ENCODE measurements around the gene KDSR.

KDSR gene

GRCh38 chr18:63312737-63313395 is 54.1 kb downstream of the KDSR start:
- FAIRE-seq (no peak), DNase-seq (ENCODE audit: insufficient read length, low spot score) (no peak)
- TF ChIP-seq SPI1 (IDR thresholded peaks at IDR 0.05; ENCODE audit: low read depth, low read length) (peak; percentile 56), POU2F2 (IDR thresholded peaks at IDR 0.05; ENCODE audit: low read depth, low read length) (no peak)

- TF ChIP-seq POLR2AphosphoS5 (IDR thresholded peaks at IDR 0.05; ENCODE audit: low read depth, low read length), result peak; percentile 68
- TF ChIP-seq POLR2A (IDR thresholded peaks at IDR 0.05; ENCODE audit: low read depth, low read length), result no peak; the same call in 1 of the 2 replicates
- DNase-seq (ENCODE audit: insufficient read length, low spot score) (no peak), FAIRE-seq (no peak)
Observed at GRCh38 chr18:63312019-63312409, 55.0 kb downstream of the KDSR start.

- FAIRE-seq, result peak; percentile 92
- DNase-seq (ENCODE audit: insufficient read length, low spot score), result no peak
- TF ChIP-seq POU2F2 (IDR thresholded peaks at IDR 0.05; ENCODE audit: low read depth, low read length) (no peak), TAF1 (IDR thresholded peaks at IDR 0.05; ENCODE audit: low read depth, low read length) (peak; percentile 11; the same call in 1 of the 2 replicates), POLR2AphosphoS5 (IDR thresholded peaks at IDR 0.05; ENCODE audit: low read depth, low read length) (no peak), POLR2A (IDR thresholded peaks at IDR 0.05; ENCODE audit: low read depth, low read length) (no peak; the same call in 1 of the 2 replicates), PAX5 (IDR thresholded peaks at IDR 0.05; ENCODE audit: insufficient read depth, low read length, severe bottlenecking) (no peak), SPI1 (IDR thresholded peaks at IDR 0.05; ENCODE audit: low read depth, low read length) (peak; percentile 41; the same call in 1 of the 2 replicates)
Observed at GRCh38 chr18:63311118-63312018, 55.6 kb downstream of the KDSR start.

GRCh38 chr18:63309422-63309821 is 57.6 kb downstream of the KDSR start:
- TF ChIP-seq POLR2A (IDR thresholded peaks at IDR 0.05; ENCODE audit: low read depth, low read length) (0 out of 2 replicates have a peak, but pooled peaks have one; percentile 13), PAX5 (IDR thresholded peaks at IDR 0.05; ENCODE audit: insufficient read depth, low read length, severe bottlenecking) (no peak), TAF1 (IDR thresholded peaks at IDR 0.05; ENCODE audit: low read depth, low read length) (no peak), POU2F2 (IDR thresholded peaks at IDR 0.05; ENCODE audit: low read depth, low read length) (no peak), SPI1 (IDR thresholded peaks at IDR 0.05; ENCODE audit: low read depth, low read length) (no peak), POLR2AphosphoS5 (IDR thresholded peaks at IDR 0.05; ENCODE audit: low read depth, low read length) (no peak)
- FAIRE-seq (peak; percentile 87), DNase-seq (ENCODE audit: insufficient read length, low spot score) (no peak)

- TF ChIP-seq PAX5 (IDR thresholded peaks at IDR 0.05; ENCODE audit: insufficient read depth, low read length, severe bottlenecking), result no peak
- TF ChIP-seq POLR2AphosphoS5 (IDR thresholded peaks at IDR 0.05; ENCODE audit: low read depth, low read length), result no peak
- TF ChIP-seq TAF1 (IDR thresholded peaks at IDR 0.05; ENCODE audit: low read depth, low read length), result no peak
- TF ChIP-seq POLR2A (IDR thresholded peaks at IDR 0.05; ENCODE audit: low read depth, low read length), result no peak
- TF ChIP-seq SPI1 (IDR thresholded peaks at IDR 0.05; ENCODE audit: low read depth, low read length), result no peak
- no peak for TF ChIP-seq POU2F2 (IDR thresholded peaks at IDR 0.05; ENCODE audit: low read depth, low read length)
- DNase-seq (ENCODE audit: insufficient read length, low spot score) (no peak), FAIRE-seq (peak; percentile 65)
Observed at GRCh38 chr18:63307551-63308200, 59.3 kb downstream of the KDSR start.

- TF ChIP-seq TAF1 (IDR thresholded peaks at IDR 0.05; ENCODE audit: low read depth, low read length), result no peak
- TF ChIP-seq SPI1 (IDR thresholded peaks at IDR 0.05; ENCODE audit: low read depth, low read length), result 0 out of 2 replicates have a peak, but pooled peaks have one; percentile 16
- FAIRE-seq, result peak; percentile 16
- DNase-seq (ENCODE audit: insufficient read length, low spot score), result no peak
Observed at GRCh38 chr18:63306819-63307550, 60.0 kb downstream of the KDSR start.

GRCh38 chr18:63306249-63306648 is 60.8 kb downstream of the KDSR start:
- no peak for DNase-seq (ENCODE audit: insufficient read length, low spot score)
- FAIRE-seq, result peak; percentile 5
- TF ChIP-seq POU2F2 (IDR thresholded peaks at IDR 0.05; ENCODE audit: low read depth, low read length), result no peak
- TF ChIP-seq SPI1 (IDR thresholded peaks at IDR 0.05; ENCODE audit: low read depth, low read length), result no peak
- TF ChIP-seq POLR2AphosphoS5 (IDR thresholded peaks at IDR 0.05; ENCODE audit: low read depth, low read length), result no peak
- no peak for TF ChIP-seq PAX5 (IDR thresholded peaks at IDR 0.05; ENCODE audit: insufficient read depth, low read length, severe bottlenecking)
- TF ChIP-seq TAF1 (IDR thresholded peaks at IDR 0.05; ENCODE audit: low read depth, low read length), result no peak
- no peak for TF ChIP-seq POLR2A (IDR thresholded peaks at IDR 0.05; ENCODE audit: low read depth, low read length)

GRCh38 chr18:63303547-63303946 is 63.5 kb downstream of the KDSR start:
- peak; percentile 5 for FAIRE-seq
- no peak for DNase-seq (ENCODE audit: insufficient read length, low spot score)
- no peak for TF ChIP-seq POU2F2 (IDR thresholded peaks at IDR 0.05; ENCODE audit: low read depth, low read length)
- TF ChIP-seq TAF1 (IDR thresholded peaks at IDR 0.05; ENCODE audit: low read depth, low read length), result no peak
- TF ChIP-seq SPI1 (IDR thresholded peaks at IDR 0.05; ENCODE audit: low read depth, low read length), result peak; percentile 71

- DNase-seq (ENCODE audit: insufficient read length, low spot score), result no peak
- FAIRE-seq, result peak; percentile 13
- TF ChIP-seq POLR2AphosphoS5 (IDR thresholded peaks at IDR 0.05; ENCODE audit: low read depth, low read length) (no peak), SPI1 (IDR thresholded peaks at IDR 0.05; ENCODE audit: low read depth, low read length) (no peak), TAF1 (IDR thresholded peaks at IDR 0.05; ENCODE audit: low read depth, low read length) (no peak), POU2F2 (IDR thresholded peaks at IDR 0.05; ENCODE audit: low read depth, low read length) (no peak), POLR2A (IDR thresholded peaks at IDR 0.05; ENCODE audit: low read depth, low read length) (no peak), PAX5 (IDR thresholded peaks at IDR 0.05; ENCODE audit: insufficient read depth, low read length, severe bottlenecking) (no peak)
Observed at GRCh38 chr18:63302636-63303405, 64.2 kb downstream of the KDSR start.

Data from GM12891 (cell line).